ENCODE measurements around the gene SUN2.

DNA sequence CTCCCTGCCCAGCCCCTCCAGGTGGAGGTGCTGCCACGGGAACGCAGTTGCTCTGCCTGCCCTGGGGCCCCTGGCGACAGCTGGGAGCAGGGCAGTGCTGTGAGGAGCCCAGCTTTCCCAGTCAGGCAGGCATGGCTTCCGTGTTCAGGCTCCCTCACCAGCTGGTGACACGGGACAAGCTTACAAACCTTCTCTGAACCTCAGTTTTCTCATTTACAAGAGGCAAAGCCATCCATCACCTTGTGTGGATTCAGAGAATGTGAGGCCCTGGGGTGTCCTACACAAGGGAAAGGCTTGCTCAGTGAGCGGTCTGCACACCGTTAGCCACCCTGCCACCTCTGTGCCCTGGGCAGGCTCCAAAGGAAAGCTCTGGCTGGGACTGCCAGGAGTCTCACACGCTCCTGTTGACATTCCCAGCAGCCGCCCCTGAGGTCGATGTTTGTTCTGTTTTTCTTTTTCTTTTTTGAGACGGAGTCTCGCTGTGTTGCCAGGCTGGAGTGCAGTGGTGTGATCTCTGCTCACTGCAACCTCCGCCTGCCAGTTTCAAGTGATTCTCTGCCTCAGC lies 23.5 kb downstream of the SUN2 start:
- TF ChIP-seq, protein P1, sequence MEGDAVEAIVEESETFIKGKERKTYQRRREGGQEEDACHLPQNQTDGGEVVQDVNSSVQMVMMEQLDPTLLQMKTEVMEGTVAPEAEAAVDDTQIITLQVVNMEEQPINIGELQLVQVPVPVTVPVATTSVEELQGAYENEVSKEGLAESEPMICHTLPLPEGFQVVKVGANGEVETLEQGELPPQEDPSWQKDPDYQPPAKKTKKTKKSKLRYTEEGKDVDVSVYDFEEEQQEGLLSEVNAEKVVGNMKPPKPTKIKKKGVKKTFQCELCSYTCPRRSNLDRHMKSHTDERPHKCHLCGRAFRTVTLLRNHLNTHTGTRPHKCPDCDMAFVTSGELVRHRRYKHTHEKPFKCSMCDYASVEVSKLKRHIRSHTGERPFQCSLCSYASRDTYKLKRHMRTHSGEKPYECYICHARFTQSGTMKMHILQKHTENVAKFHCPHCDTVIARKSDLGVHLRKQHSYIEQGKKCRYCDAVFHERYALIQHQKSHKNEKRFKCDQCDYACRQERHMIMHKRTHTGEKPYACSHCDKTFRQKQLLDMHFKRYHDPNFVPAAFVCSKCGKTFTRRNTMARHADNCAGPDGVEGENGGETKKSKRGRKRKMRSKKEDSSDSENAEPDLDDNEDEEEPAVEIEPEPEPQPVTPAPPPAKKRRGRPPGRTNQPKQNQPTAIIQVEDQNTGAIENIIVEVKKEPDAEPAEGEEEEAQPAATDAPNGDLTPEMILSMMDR (IDR thresholded peaks at IDR 0.05): no peak
- no peak for TF ChIP-seq POLR2A (IDR thresholded peaks at IDR 0.05)
